Measurements from ENCODE around the gene CACNA1A.

- TF ChIP-seq TAF1 (IDR thresholded peaks at IDR 0.05; ENCODE audit: borderline replicate concordance, low read depth, low read length) (no peak), POLR2AphosphoS5 (IDR thresholded peaks at IDR 0.05; ENCODE audit: low read depth, low read length) (no peak)
These were observed 40.8 kb upstream of the CACNA1A start for GRCh38 chr19:13547102-13547501.
